Natural killer cell (primary cell): ENCODE measurements around the gene UNCX. TPM values are rescaled to one million over a fixed set of nuclear protein-coding genes. Genes with fewer than 3 reads are reported as not detected.

ENCODE experiments used
- ATAC-seq, 3 donors: fragments of 150-1000 bp in 2 of 3; fragments of 200-7000 bp in 1 of 3; cut with Tn5 transposase; 1 replicate in 1 of 3; 2 replicates in 2 of 3; pipeline ENCODE4 v1.10.0; 2021; ENCODE audit warnings: mild to moderate bottlenecking in 2 of 3, moderate library complexity in 2 of 3
- DNase-seq, 2 donors: peaks; one replicate each; pipeline versions ENCODE4 v3.0.0 to v3.0.0-alpha.2; 2013 to 2021; ENCODE audit warnings: mixed read lengths in 1 of 2
- H3K27ac ChIP-seq: one replicate; pipeline ENCODE4 v1.5.1; 2013; ENCODE audit warnings: mild to moderate bottlenecking, low read length
- H3K27me3 ChIP-seq: one replicate; pipeline ENCODE4 v1.6.1; 2013; ENCODE audit warnings: low read length; ENCODE audit not compliant: control insufficient read depth, insufficient read depth
- H3K36me3 ChIP-seq: one replicate; pipeline ENCODE4 v1.6.1; 2013; ENCODE audit warnings: low read length; ENCODE audit not compliant: control insufficient read depth, insufficient read depth
- H3K4me1 ChIP-seq: one replicate; pipeline ENCODE4 v1.6.1; 2013; ENCODE audit warnings: low read length; ENCODE audit not compliant: control insufficient read depth, insufficient read depth
- H3K4me3 ChIP-seq: one replicate; pipeline ENCODE4 v1.5.1; 2013; ENCODE audit warnings: low read length
- H3K9me3 ChIP-seq: one replicate; pipeline ENCODE4 v1.6.1; 2013; ENCODE audit warnings: low read length; ENCODE audit not compliant: control insufficient read depth, insufficient read depth
- H3K27ac Mint-ChIP-seq, 2 donors: one replicate each; pipeline ENCODE4 v1.8.0; 2022; ENCODE audit warnings: mild to moderate bottlenecking in 2 of 2, mixed read lengths in 2 of 2, moderate library complexity in 1 of 2
- H3K27me3 Mint-ChIP-seq, 2 donors: one replicate each; pipeline ENCODE4 v1.8.0; 2022; ENCODE audit warnings: low read depth in 2 of 2, mixed read lengths in 2 of 2
- H3K36me3 Mint-ChIP-seq: one replicate; pipeline ENCODE4 v1.8.0; 2022; ENCODE audit warnings: mixed read lengths
- H3K4me1 Mint-ChIP-seq, 2 donors: one replicate each; pipeline ENCODE4 v1.8.0; 2022; ENCODE audit warnings: mixed read lengths in 2 of 2
- H3K4me3 Mint-ChIP-seq: one replicate; pipeline ENCODE4 v1.8.0; 2022; ENCODE audit warnings: mild to moderate bottlenecking, moderate library complexity, mixed read lengths
- H3K9me3 Mint-ChIP-seq, 2 donors: one replicate each; pipeline ENCODE4 v1.8.0; 2022; ENCODE audit warnings: mixed read lengths in 2 of 2
- WGBS: methylation state at CpG from one replicate; pipeline ENCODE4 v1.1.7; 2013; ENCODE audit warnings: missing lambda C conversion rate; ENCODE audit not compliant: insufficient coverage; 5-methylcytosine and 5-hydroxymethylcytosine counted together
- intact Hi-C: fragments of 100-400 bp; cut with micrococcal nuclease; formaldehyde crosslinking; loops from one replicate; pipeline ENCODE4 v1.14.2; 2022
- total RNA-seq, 4 donors: library from RNA; stranded (reverse); fragments of 120-200 nt in 1 of 4; gene quantifications; one replicate each; pipeline versions ENCODE4 v1.2.3 to v1.2.4, GENCODE V29; 2013 to 2022
- TF ChIP-seq, protein P1 (sequence below): fragments of 200-600 bp; IDR thresholded peaks from one replicate; pipeline ENCODE4 v1.8.0; 2022; ENCODE audit warnings: antibody characterized with exemption

UNCX gene
- total RNA-seq, 3 donors from 2014 or later (not counting 1 experiment from before 2014, with no cell fraction given) = not detected

GRCh38 chr7:1246871-1247526, 14.3 kb downstream of the UNCX start:
- intact Hi-C loops = loop anchor here (10.0 kb wide), 1 partner anchor 1278 kb away; no protein-coding TSS in a partner anchor
- Histone ChIP-seq H3K4me3 (no peak overlapping the region), H3K9me3 (no peaks in the 10 kb centered on the region), H3K36me3 (no peaks in the 10 kb centered on the region), H3K4me1 (peaks cover 8% of the 10 kb centered on the region), H3K27me3 (peaks cover 52% of the 10 kb centered on the region), H3K27ac (no peak overlapping the region)
- TF ChIP-seq, protein P1, sequence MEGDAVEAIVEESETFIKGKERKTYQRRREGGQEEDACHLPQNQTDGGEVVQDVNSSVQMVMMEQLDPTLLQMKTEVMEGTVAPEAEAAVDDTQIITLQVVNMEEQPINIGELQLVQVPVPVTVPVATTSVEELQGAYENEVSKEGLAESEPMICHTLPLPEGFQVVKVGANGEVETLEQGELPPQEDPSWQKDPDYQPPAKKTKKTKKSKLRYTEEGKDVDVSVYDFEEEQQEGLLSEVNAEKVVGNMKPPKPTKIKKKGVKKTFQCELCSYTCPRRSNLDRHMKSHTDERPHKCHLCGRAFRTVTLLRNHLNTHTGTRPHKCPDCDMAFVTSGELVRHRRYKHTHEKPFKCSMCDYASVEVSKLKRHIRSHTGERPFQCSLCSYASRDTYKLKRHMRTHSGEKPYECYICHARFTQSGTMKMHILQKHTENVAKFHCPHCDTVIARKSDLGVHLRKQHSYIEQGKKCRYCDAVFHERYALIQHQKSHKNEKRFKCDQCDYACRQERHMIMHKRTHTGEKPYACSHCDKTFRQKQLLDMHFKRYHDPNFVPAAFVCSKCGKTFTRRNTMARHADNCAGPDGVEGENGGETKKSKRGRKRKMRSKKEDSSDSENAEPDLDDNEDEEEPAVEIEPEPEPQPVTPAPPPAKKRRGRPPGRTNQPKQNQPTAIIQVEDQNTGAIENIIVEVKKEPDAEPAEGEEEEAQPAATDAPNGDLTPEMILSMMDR = no peak
- Mint-ChIP-seq H3K9me3 (no peaks in the 10 kb centered on the region), H3K4me1 (peaks cover 4 to 17% of the 10 kb centered on the region in 2 donors), H3K27ac (no peak overlapping the region), H3K27me3 (peaks cover 55 to 61% of the 10 kb centered on the region in 2 donors), H3K4me3 (no peak overlapping the region), H3K36me3 (no peaks in the 10 kb centered on the region)
- ATAC-seq = no peak
- no peak for DNase-seq
- WGBS = 11% methylated on average over 68 of the region's 68 CpGs

DNA sequence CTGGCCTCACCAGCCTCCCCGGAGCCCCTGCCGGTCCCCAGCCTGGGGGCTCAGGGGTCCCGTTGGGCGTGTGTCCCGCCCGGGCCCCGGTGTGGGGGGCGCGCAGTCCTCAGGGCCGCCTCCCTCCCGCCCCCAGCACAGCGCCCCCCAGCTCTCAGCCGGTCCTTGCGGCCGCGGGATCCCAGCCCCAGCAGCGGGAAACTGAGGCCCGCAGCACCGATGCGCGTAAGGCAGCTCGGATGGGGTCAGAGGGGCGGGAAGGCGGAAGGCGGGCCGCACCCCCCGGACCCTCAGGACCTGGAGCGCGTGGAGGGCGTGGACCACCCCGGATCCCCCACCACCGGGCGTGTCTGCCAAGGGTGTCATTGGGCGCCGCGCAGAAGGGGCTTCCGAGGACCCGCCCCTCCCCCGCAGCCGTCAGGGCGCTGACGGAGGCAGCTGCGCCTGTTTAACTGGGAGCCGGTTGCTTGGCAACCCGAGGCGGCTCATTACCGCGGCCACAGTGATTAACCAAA, 14.9 kb downstream of the UNCX start:
- H3K27ac Mint-ChIP-seq = peak overlapping the region in 1 of 2 donors; percentile 48
- Histone ChIP-seq H3K9me3 (no peaks in the 10 kb centered on the region), H3K27me3 (peaks cover 54% of the 10 kb centered on the region), H3K27ac (no peak overlapping the region), H3K4me1 (peaks cover 8% of the 10 kb centered on the region), H3K36me3 (no peaks in the 10 kb centered on the region), H3K4me3 (no peak overlapping the region)
- WGBS = 6% methylated on average over 48 of the region's 48 CpGs
- no peaks in the 10 kb centered on the region for H3K36me3 Mint-ChIP-seq
- H3K27me3 Mint-ChIP-seq = peaks cover 55 to 61% of the 10 kb centered on the region in 2 donors
- H3K4me1 Mint-ChIP-seq = peaks cover 4 to 17% of the 10 kb centered on the region in 2 donors
- TF ChIP-seq, protein P1 = no peak
- intact Hi-C loops = loop anchor here (10.0 kb wide), 1 partner anchor 1277 kb away; no protein-coding TSS in a partner anchor
- peak in 2 of 3 donors; percentile 58 to 60 for ATAC-seq
- no peaks in the 10 kb centered on the region for H3K9me3 Mint-ChIP-seq
- H3K4me3 Mint-ChIP-seq = peak overlapping the region; percentile 55
- peak in 1 of 2 donors; percentile 53 for DNase-seq

- no peaks in the 10 kb centered on the region for H3K36me3 ChIP-seq
- Mint-ChIP-seq H3K4me1 (peaks cover 4 to 17% of the 10 kb centered on the region in 2 donors), H3K36me3 (no peaks in the 10 kb centered on the region), H3K4me3 (no peak overlapping the region), H3K27ac (peak overlapping the region in 1 of 2 donors; percentile 48), H3K9me3 (no peaks in the 10 kb centered on the region), H3K27me3 (peaks cover 49 to 59% of the 10 kb centered on the region in 2 donors)
- H3K9me3 ChIP-seq = no peaks in the 10 kb centered on the region
- H3K4me3 ChIP-seq = no peak overlapping the region
- ATAC-seq (peak in 2 of 3 donors; percentile 30 to 56), DNase-seq (no peak)
- intact Hi-C loops = loop anchor here (10.0 kb wide), 1 partner anchor 1276 kb away; no protein-coding TSS in a partner anchor
- peaks cover 8% of the 10 kb centered on the region for H3K4me1 ChIP-seq
- 11% methylated on average over 27 of the region's 27 CpGs for WGBS
- TF ChIP-seq, protein P1 = no peak
- H3K27ac ChIP-seq = no peak overlapping the region
- H3K27me3 ChIP-seq = peaks cover 48% of the 10 kb centered on the region
Measured at GRCh38 chr7:1248143-1248915, 15.7 kb downstream of the UNCX start.
